GM23248 (cell line): Measurements from ENCODE around the gene C3orf49.

ENCODE experiments used
- EZH2 ChIP-seq: fragments of 200-600 bp; sonication (generic); IDR thresholded peaks from 2 replicates; pipeline ENCODE4 v1.6.1; 2018; ENCODE audit warnings: antibody characterized with exemption, mild to moderate bottlenecking; ENCODE audit not compliant: insufficient read depth, poor library complexity, severe bottlenecking
- EZH2phosphoT487 ChIP-seq: fragments of 200-600 bp; sonication (generic); IDR thresholded peaks from 2 replicates; pipeline ENCODE4 v1.6.1; 2018; ENCODE audit warnings: antibody characterized with exemption, moderate library complexity, mild to moderate bottlenecking, low read depth; ENCODE audit not compliant: insufficient read depth

DNA sequence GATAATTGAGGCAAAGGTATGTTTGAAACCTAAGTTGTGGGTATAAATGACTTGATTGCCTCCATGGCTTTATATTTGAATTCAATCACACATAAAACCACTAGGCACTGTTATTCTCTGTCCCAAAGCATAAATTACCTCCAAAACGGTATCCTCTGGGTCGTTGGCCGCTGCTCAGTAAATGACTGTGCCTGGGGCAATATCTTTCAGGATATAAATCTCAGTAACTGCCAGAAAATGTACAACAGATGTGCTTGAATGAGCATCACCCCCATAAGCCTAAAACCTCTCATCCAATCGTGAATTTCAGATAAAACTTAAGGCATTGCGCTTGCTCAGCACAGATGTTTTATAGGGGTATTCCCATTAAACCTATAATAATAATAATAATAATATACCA is 19.0 kb upstream of the C3orf49 start:
- TF ChIP-seq EZH2, result no peak
- TF ChIP-seq EZH2phosphoT487, result no peak
